OCI-LY1 (cell line): ENCODE measurements around the gene CEACAM16.

Experiments
- H2AFZ ChIP-seq: fragments of 200-600 bp; sonication (generic), shearing (Covaris generic); 2 replicates; pipeline ENCODE4 v1.6.0; 2014; ENCODE audit warnings: antibody characterized with exemption, mild to moderate bottlenecking, low read length
- H3F3A ChIP-seq: fragments of 200-600 bp; sonication (generic), shearing (Covaris generic); 2 replicates; pipeline ENCODE4 v1.6.0; 2014; ENCODE audit warnings: mild to moderate bottlenecking, antibody characterized with exemption, low read length, moderate library complexity; ENCODE audit not compliant: insufficient read depth
- H3K27ac ChIP-seq: fragments of 200-600 bp; sonication (generic); 2 replicates; pipeline ENCODE4 v1.5.1; 2014; ENCODE audit warnings: low read length, mixed run types, mild to moderate bottlenecking, low read depth; ENCODE audit not compliant: poor library complexity, severe bottlenecking
- H3K27me3 ChIP-seq: fragments of 200-600 bp; sonication (generic); 2 replicates; pipeline ENCODE4 v1.6.0; 2014; ENCODE audit warnings: antibody characterized with exemption, mild to moderate bottlenecking, low read length, moderate library complexity; ENCODE audit not compliant: insufficient read depth
- H3K36me3 ChIP-seq: fragments of 200-600 bp; sonication (generic); 2 replicates; pipeline ENCODE4 v1.6.1; 2014; ENCODE audit warnings: mild to moderate bottlenecking, antibody characterized with exemption, low read length, moderate library complexity, mixed read lengths; ENCODE audit not compliant: insufficient read depth
- H3K4me1 ChIP-seq: fragments of 200-600 bp; sonication (generic); 2 replicates; pipeline ENCODE4 v1.5.1; 2014; ENCODE audit warnings: mild to moderate bottlenecking, low read length, moderate library complexity; ENCODE audit not compliant: insufficient read depth, severe bottlenecking
- H3K4me2 ChIP-seq: fragments of 200-600 bp; sonication (generic), shearing (Covaris generic); 2 replicates; pipeline ENCODE4 v1.6.1; 2014; ENCODE audit warnings: low read length
- H3K4me3 ChIP-seq: fragments of 200-600 bp; sonication (generic); 2 replicates; pipeline ENCODE4 v1.5.1; 2014; ENCODE audit warnings: low read length, low read depth, mild to moderate bottlenecking, mixed read lengths; ENCODE audit not compliant: poor library complexity, severe bottlenecking
- H3K79me2 ChIP-seq: fragments of 200-600 bp; shearing (Covaris generic); 2 replicates; pipeline ENCODE4 v1.6.1; 2016; ENCODE audit warnings: mixed run types, low read length, mixed read lengths; ENCODE audit not compliant: insufficient read depth
- H3K9ac ChIP-seq: fragments of 200-600 bp; sonication (generic), shearing (Covaris generic); 2 replicates; pipeline ENCODE4 v1.6.1; 2014; ENCODE audit warnings: mild to moderate bottlenecking, low read length, mixed read lengths
- H3K9me2 ChIP-seq: fragments of 200-600 bp; sonication (generic), shearing (Covaris generic); 2 replicates; pipeline ENCODE4 v1.6.1; 2014; ENCODE audit warnings: low read depth, mild to moderate bottlenecking, low read length, mixed read lengths
- H3K9me3 ChIP-seq: fragments of 200-600 bp; shearing (Covaris generic); 2 replicates; pipeline ENCODE4 v1.6.1; 2014; ENCODE audit warnings: low read length, mixed read lengths
- H4K20me1 ChIP-seq: fragments of 200-600 bp; sonication (generic), shearing (Covaris generic); 2 replicates; pipeline ENCODE4 v1.6.0; 2016; ENCODE audit warnings: mild to moderate bottlenecking, low read length; ENCODE audit not compliant: insufficient read depth
- CTCF ChIP-seq: fragments of 200-600 bp; sonication (generic), shearing (Covaris generic); IDR thresholded peaks from 2 replicates; pipeline ENCODE4 v1.5.1; 2017; ENCODE audit warnings: mild to moderate bottlenecking, antibody characterized with exemption, low read length, moderate library complexity, mixed read lengths
- EZH2 ChIP-seq: fragments of 200-600 bp; sonication (generic), shearing (Covaris generic); IDR thresholded peaks from 2 replicates; pipeline ENCODE4 v1.8.0; 2017; ENCODE audit warnings: borderline replicate concordance, mixed run types, mild to moderate bottlenecking, antibody characterized with exemption, low read length, moderate library complexity, mixed read lengths

The CEACAM16 gene

GRCh38 chr19:44728178-44728577, 29.2 kb downstream of the CEACAM16 start:
- Histone ChIP-seq H3K9ac (no peak overlapping the region), H3K4me3 (no peak overlapping the region), H3K9me3 (no peaks in the 10 kb centered on the region), H3K27ac (no peak overlapping the region), H3F3A (no peaks in the 10 kb centered on the region), H2AFZ (no peak overlapping the region), H4K20me1 (no peaks in the 10 kb centered on the region), H3K4me1 (peaks cover 5% of the 10 kb centered on the region), H3K36me3 (no peaks in the 10 kb centered on the region), H3K9me2 (no peaks in the 10 kb centered on the region), H3K79me2 (no peaks in the 10 kb centered on the region), H3K27me3 (peaks cover 5% of the 10 kb centered on the region; the same call in 1 of the 2 replicates), H3K4me2 (no peak overlapping the region)
- no peak for TF ChIP-seq EZH2
- no peak for TF ChIP-seq CTCF

GRCh38 chr19:44729516-44730033, 30.6 kb downstream of the CEACAM16 start:
- peaks cover 5% of the 10 kb centered on the region; the same call in 1 of the 2 replicates for H3K27me3 ChIP-seq
- H3K4me1 ChIP-seq, result peaks cover 5% of the 10 kb centered on the region
- no peak overlapping the region for H2AFZ ChIP-seq
- H3K9me3 ChIP-seq, result no peaks in the 10 kb centered on the region
- H3K4me3 ChIP-seq, result no peak overlapping the region
- no peaks in the 10 kb centered on the region for H3K36me3 ChIP-seq
- H3K9me2 ChIP-seq, result no peaks in the 10 kb centered on the region
- H3K9ac ChIP-seq, result no peak overlapping the region
- no peak overlapping the region for H3K4me2 ChIP-seq
- H4K20me1 ChIP-seq, result no peaks in the 10 kb centered on the region
- no peaks in the 10 kb centered on the region for H3K79me2 ChIP-seq
- TF ChIP-seq CTCF, result no peak
- TF ChIP-seq EZH2, result no peak
- H3K27ac ChIP-seq, result no peak overlapping the region
- no peaks in the 10 kb centered on the region for H3F3A ChIP-seq

GRCh38 chr19:44731081-44731480, 32.1 kb downstream of the CEACAM16 start:
- H3K9me2 ChIP-seq, result no peaks in the 10 kb centered on the region
- peaks cover 5% of the 10 kb centered on the region; the same call in 1 of the 2 replicates for H3K27me3 ChIP-seq
- no peak overlapping the region for H3K27ac ChIP-seq
- H3K9me3 ChIP-seq, result no peaks in the 10 kb centered on the region
- no peaks in the 10 kb centered on the region for H4K20me1 ChIP-seq
- H2AFZ ChIP-seq, result no peak overlapping the region
- no peak overlapping the region for H3K9ac ChIP-seq
- H3K79me2 ChIP-seq, result no peaks in the 10 kb centered on the region
- H3K4me3 ChIP-seq, result no peak overlapping the region
- H3K4me1 ChIP-seq, result peaks cover 5% of the 10 kb centered on the region
- TF ChIP-seq CTCF (no peak), EZH2 (no peak)
- H3F3A ChIP-seq, result no peaks in the 10 kb centered on the region
- H3K4me2 ChIP-seq, result no peak overlapping the region
- H3K36me3 ChIP-seq, result no peaks in the 10 kb centered on the region
